ENCODE results near the gene USP3.

The USP3 gene

DNA sequence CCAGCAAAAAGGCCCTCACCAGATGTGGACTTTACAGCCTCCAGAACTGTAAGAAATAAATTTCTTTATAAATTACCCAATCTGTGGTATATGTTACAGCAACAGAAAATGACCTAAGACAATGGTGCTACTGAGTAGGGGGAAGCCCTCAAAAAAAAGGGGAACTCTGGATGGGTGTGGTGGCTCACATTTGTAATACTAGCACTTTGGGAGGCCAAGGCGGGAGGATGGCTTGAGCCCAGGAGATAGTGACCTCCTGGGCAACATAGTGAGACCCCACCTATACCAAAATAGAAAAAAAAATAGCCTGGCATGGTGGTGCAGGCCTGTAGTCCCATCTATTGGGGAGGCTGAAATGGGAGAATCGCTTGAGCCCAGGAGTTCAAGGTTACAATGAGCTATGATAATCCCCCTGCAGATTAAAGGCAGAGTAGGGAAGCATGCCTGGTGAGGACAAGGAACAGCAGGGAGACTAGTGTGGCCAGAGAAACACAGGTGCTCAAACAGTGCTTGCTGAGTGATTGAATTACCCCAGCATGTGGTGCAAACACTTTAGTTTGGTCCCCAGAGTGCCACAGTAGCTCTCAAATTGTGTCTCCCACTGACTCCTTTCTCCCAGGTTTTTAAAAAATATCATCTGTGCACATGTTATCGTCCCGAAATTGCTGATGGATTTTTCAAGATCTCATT is 13.9 kb upstream of the USP3 start:
- Histone ChIP-seq H3K4me1 (ENCODE audit: insufficient read depth, low read length) (0 out of 2 replicates have a peak, but pooled peaks cover 2% of the 10 kb centered on the region), H3K36me3 (ENCODE audit: insufficient read depth, low read length) (no peaks in the 10 kb centered on the region), H3K4me2 (ENCODE audit: insufficient read depth, low read length) (no peak overlapping the region), H3K9ac (ENCODE audit: low read depth, low read length) (no peak overlapping the region), H3K79me2 (ENCODE audit: insufficient read depth, low read length) (no peaks in the 10 kb centered on the region), H3K27me3 (ENCODE audit: insufficient read depth, low read length, poor library complexity) (peaks cover 4% of the 10 kb centered on the region), H2AFZ (ENCODE audit: low read depth, low read length) (no peak overlapping the region), H4K20me1 (ENCODE audit: insufficient read depth, low read length) (no peaks in the 10 kb centered on the region), H3K27ac (ENCODE audit: low read length) (no peak overlapping the region), H3K4me3 (ENCODE audit: low read depth in 1 of 2, low read length in 2 of 2) (no peak overlapping the region), H3K9me3 (ENCODE audit: insufficient read depth, low read length, severe bottlenecking) (no peaks in the 10 kb centered on the region)
- no peak for DNase-seq
- ATAC-seq (ENCODE audit: insufficient read depth, low read depth), result no peak
- TF ChIP-seq, protein P1, sequence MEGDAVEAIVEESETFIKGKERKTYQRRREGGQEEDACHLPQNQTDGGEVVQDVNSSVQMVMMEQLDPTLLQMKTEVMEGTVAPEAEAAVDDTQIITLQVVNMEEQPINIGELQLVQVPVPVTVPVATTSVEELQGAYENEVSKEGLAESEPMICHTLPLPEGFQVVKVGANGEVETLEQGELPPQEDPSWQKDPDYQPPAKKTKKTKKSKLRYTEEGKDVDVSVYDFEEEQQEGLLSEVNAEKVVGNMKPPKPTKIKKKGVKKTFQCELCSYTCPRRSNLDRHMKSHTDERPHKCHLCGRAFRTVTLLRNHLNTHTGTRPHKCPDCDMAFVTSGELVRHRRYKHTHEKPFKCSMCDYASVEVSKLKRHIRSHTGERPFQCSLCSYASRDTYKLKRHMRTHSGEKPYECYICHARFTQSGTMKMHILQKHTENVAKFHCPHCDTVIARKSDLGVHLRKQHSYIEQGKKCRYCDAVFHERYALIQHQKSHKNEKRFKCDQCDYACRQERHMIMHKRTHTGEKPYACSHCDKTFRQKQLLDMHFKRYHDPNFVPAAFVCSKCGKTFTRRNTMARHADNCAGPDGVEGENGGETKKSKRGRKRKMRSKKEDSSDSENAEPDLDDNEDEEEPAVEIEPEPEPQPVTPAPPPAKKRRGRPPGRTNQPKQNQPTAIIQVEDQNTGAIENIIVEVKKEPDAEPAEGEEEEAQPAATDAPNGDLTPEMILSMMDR (IDR thresholded peaks at IDR 0.05; ENCODE audit: borderline replicate concordance, extremely low read depth, low read length, poor library complexity, severe bottlenecking), result no peak
- no peak for TF ChIP-seq EZH2 (IDR thresholded peaks at IDR 0.05; ENCODE audit: borderline replicate concordance, low read depth, low read length, severe bottlenecking)

DNA sequence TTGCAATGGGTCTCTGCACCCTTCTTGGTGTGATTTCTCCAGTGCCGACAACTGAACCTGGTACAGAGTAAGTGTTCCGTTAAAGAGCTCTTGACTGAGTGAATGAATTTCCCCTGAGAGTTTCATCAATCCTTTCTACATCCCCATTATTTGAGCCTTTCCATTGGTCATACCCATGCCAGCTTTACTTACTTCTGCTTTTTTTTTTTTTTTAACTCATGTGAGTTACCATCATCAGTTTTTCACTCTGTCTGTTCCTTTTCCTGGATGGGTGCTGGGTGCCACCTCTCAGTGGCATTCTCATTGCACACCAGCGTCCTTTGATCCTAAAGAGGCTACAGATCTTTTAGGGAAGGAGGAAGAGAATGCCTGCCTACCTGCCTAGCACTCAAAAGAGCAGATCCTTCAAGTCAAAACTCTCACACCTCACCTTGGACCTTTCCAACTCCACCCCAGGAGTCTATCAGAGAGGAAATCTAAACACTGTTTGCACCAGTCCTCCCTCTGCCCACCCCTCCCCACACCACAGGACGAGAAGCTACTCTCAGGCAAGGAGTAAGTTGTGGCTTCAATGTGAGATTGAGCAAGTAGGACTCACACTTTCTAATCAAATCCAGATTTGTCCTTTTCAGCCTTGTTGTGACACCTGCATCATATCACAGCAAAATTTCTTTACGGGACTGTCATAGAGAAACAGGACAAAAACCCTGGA is 13.1 kb upstream of the USP3 start:
- H3K36me3 ChIP-seq (ENCODE audit: insufficient read depth, low read length), result no peaks in the 10 kb centered on the region
- no peaks in the 10 kb centered on the region for H3K9me3 ChIP-seq (ENCODE audit: insufficient read depth, low read length, severe bottlenecking)
- no peaks in the 10 kb centered on the region for H4K20me1 ChIP-seq (ENCODE audit: insufficient read depth, low read length)
- H3K27me3 ChIP-seq (ENCODE audit: insufficient read depth, low read length, poor library complexity), result peaks cover 9% of the 10 kb centered on the region
- H3K4me1 ChIP-seq (ENCODE audit: insufficient read depth, low read length), result 0 out of 2 replicates have a peak, but pooled peaks cover 2% of the 10 kb centered on the region
- DNase-seq (no peak), ATAC-seq (ENCODE audit: insufficient read depth, low read depth) (no peak)
- no peak overlapping the region for H2AFZ ChIP-seq (ENCODE audit: low read depth, low read length)
- H3K79me2 ChIP-seq (ENCODE audit: insufficient read depth, low read length), result no peaks in the 10 kb centered on the region
- TF ChIP-seq, protein P1 (IDR thresholded peaks at IDR 0.05; ENCODE audit: borderline replicate concordance, extremely low read depth, low read length, poor library complexity, severe bottlenecking), result no peak
- TF ChIP-seq EZH2 (IDR thresholded peaks at IDR 0.05; ENCODE audit: borderline replicate concordance, low read depth, low read length, severe bottlenecking), result no peak
- no peak overlapping the region for H3K9ac ChIP-seq (ENCODE audit: low read depth, low read length)
- H3K27ac ChIP-seq (ENCODE audit: low read length), result no peak overlapping the region
- no peak overlapping the region for H3K4me2 ChIP-seq (ENCODE audit: insufficient read depth, low read length)
- no peak overlapping the region for H3K4me3 ChIP-seq (ENCODE audit: low read depth in 1 of 2, low read length in 2 of 2)

DNA sequence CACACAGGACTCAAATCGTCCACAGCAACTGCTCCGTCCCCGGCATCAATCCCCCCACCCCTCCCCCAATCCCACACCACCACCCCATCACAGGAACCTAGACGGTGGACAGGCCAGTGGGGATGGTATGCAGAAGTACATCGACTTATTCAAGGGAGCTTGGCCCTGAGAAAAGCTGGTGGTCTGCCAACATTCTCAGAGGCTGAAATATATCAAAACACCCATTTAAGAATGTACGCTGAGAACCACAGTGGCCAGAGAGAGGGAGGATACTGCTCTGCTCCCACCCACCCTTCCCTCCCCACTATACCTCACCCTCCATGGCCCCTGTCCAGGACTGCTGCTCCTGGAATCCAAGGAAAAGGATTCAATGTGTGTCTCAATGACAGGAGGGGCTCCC is 12.4 kb upstream of the USP3 start:
- 0 out of 2 replicates have a peak, but pooled peaks cover 2% of the 10 kb centered on the region for H3K4me1 ChIP-seq (ENCODE audit: insufficient read depth, low read length)
- no peak for ATAC-seq (ENCODE audit: insufficient read depth, low read depth)
- no peaks in the 10 kb centered on the region for H3K79me2 ChIP-seq (ENCODE audit: insufficient read depth, low read length)
- no peak for DNase-seq
- peaks cover 9% of the 10 kb centered on the region for H3K27me3 ChIP-seq (ENCODE audit: insufficient read depth, low read length, poor library complexity)
- no peak overlapping the region for H3K4me2 ChIP-seq (ENCODE audit: insufficient read depth, low read length)
- no peaks in the 10 kb centered on the region for H4K20me1 ChIP-seq (ENCODE audit: insufficient read depth, low read length)
- no peak overlapping the region for H2AFZ ChIP-seq (ENCODE audit: low read depth, low read length)
- TF ChIP-seq EZH2 (IDR thresholded peaks at IDR 0.05; ENCODE audit: borderline replicate concordance, low read depth, low read length, severe bottlenecking), result no peak
- TF ChIP-seq, protein P1 (IDR thresholded peaks at IDR 0.05; ENCODE audit: borderline replicate concordance, extremely low read depth, low read length, poor library complexity, severe bottlenecking), result no peak
- H3K4me3 ChIP-seq (ENCODE audit: low read depth in 1 of 2, low read length in 2 of 2), result no peak overlapping the region
- H3K9me3 ChIP-seq (ENCODE audit: insufficient read depth, low read length, severe bottlenecking), result no peaks in the 10 kb centered on the region
- no peak overlapping the region for H3K9ac ChIP-seq (ENCODE audit: low read depth, low read length)
- no peaks in the 10 kb centered on the region for H3K36me3 ChIP-seq (ENCODE audit: insufficient read depth, low read length)
- H3K27ac ChIP-seq (ENCODE audit: low read length), result no peak overlapping the region

Data from DND-41 (cell line).